GM23338 (cell line): ENCODE results near the gene ZNF230.

Experiments
- CTCF ChIP-seq, 2 experiments: fragments of 200-600 bp in 1 of 2; sonication (generic) in 1 of 2; conservative IDR thresholded peaks; 2 replicates each; pipeline versions ENCODE4 v1.5.1 to v1.6.1; 2016 to 2017; ENCODE audit warnings: antibody characterized with exemption in 2 of 2, low read depth in 2 of 2, mild to moderate bottlenecking in 2 of 2, moderate library complexity in 1 of 2
- ETS1 ChIP-seq: IDR thresholded peaks from 2 replicates; pipeline ENCODE4 v1.6.1; 2016; ENCODE audit warnings: antibody characterized with exemption
- EZH2 ChIP-seq: fragments of 200-600 bp; sonication (generic); IDR thresholded peaks from one replicate; pipeline ENCODE4 v1.8.0; 2017; ENCODE audit warnings: antibody characterized with exemption, mild to moderate bottlenecking, low read depth; ENCODE audit not compliant: unreplicated experiment
- EZH2phosphoT487 ChIP-seq: fragments of 200-600 bp; sonication (generic); IDR thresholded peaks from one replicate; pipeline ENCODE4 v1.8.1; 2018; ENCODE audit warnings: antibody characterized with exemption; ENCODE audit not compliant: unreplicated experiment
- POLR2AphosphoS5 ChIP-seq: IDR thresholded peaks from 2 replicates; pipeline ENCODE4 v1.6.1; 2016; ENCODE audit warnings: antibody characterized with exemption, low read depth
- TF ChIP-seq, protein P1 (sequence below): IDR thresholded peaks from one replicate; pipeline ENCODE4 v1.6.1; 2018; ENCODE audit warnings: antibody characterized with exemption; ENCODE audit not compliant: unreplicated experiment

DNA sequence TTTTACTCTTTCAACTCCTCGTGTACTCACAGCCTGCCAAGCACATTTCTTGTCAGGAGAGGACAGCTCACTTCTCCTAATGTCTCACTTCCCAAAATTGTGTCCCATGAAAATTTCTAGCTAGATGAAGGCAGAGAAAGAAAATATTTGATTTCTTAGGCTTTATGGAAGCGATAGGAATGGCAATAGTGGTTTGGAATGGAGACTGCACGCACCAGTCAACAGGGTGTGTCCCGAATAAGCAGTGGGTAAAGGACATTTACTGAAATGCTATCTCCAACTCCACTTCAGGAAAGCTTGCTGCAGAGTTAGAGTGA is 22.1 kb downstream of the ZNF230 start:
- TF ChIP-seq POLR2AphosphoS5 (no peak), CTCF (conservative IDR thresholded peaks at IDR 0.05; ENCODE audit: low read depth in 2 of 2) (no peak), EZH2phosphoT487 (no peak), EZH2 (no peak), ETS1 (no peak)
- TF ChIP-seq, protein P1, sequence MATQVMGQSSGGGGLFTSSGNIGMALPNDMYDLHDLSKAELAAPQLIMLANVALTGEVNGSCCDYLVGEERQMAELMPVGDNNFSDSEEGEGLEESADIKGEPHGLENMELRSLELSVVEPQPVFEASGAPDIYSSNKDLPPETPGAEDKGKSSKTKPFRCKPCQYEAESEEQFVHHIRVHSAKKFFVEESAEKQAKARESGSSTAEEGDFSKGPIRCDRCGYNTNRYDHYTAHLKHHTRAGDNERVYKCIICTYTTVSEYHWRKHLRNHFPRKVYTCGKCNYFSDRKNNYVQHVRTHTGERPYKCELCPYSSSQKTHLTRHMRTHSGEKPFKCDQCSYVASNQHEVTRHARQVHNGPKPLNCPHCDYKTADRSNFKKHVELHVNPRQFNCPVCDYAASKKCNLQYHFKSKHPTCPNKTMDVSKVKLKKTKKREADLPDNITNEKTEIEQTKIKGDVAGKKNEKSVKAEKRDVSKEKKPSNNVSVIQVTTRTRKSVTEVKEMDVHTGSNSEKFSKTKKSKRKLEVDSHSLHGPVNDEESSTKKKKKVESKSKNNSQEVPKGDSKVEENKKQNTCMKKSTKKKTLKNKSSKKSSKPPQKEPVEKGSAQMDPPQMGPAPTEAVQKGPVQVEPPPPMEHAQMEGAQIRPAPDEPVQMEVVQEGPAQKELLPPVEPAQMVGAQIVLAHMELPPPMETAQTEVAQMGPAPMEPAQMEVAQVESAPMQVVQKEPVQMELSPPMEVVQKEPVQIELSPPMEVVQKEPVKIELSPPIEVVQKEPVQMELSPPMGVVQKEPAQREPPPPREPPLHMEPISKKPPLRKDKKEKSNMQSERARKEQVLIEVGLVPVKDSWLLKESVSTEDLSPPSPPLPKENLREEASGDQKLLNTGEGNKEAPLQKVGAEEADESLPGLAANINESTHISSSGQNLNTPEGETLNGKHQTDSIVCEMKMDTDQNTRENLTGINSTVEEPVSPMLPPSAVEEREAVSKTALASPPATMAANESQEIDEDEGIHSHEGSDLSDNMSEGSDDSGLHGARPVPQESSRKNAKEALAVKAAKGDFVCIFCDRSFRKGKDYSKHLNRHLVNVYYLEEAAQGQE, result no peak
